Measurements from ENCODE around the gene GGACT.

GGACT gene

GRCh38 chr13:100514788-100515409 lies 73.7 kb downstream of the GGACT start:
- peak; percentile 13 to 65 (median 36) for DNase-seq (ENCODE audit: low read depth in 3 of 3, low spot score in 1 of 3)

GRCh38 chr13:100513987-100514670 lies 74.5 kb downstream of the GGACT start:
- DNase-seq (ENCODE audit: low read depth in 3 of 3, low spot score in 1 of 3): no peak

- no peak for DNase-seq (ENCODE audit: low read depth in 3 of 3, low spot score in 1 of 3)
Measured at GRCh38 chr13:100513171-100513570, 75.4 kb downstream of the GGACT start.

GRCh38 chr13:100512422-100512821 lies 76.2 kb downstream of the GGACT start:
- DNase-seq (ENCODE audit: low read depth in 3 of 3, low spot score in 1 of 3): no peak

GRCh38 chr13:100511466-100511865 lies 77.1 kb downstream of the GGACT start:
- DNase-seq (ENCODE audit: low read depth in 3 of 3, low spot score in 1 of 3): no peak

GRCh38 chr13:100510208-100510957 lies 78.2 kb downstream of the GGACT start:
- no peak for DNase-seq (ENCODE audit: low read depth in 3 of 3, low spot score in 1 of 3)

- DNase-seq (ENCODE audit: low read depth in 3 of 3, low spot score in 1 of 3): no peak
Measured at GRCh38 chr13:100508996-100509395, 79.6 kb downstream of the GGACT start.

GRCh38 chr13:100508455-100508854 lies 80.1 kb downstream of the GGACT start:
- DNase-seq (ENCODE audit: low read depth in 3 of 3, low spot score in 1 of 3): no peak

GRCh38 chr13:100506600-100507422 lies 81.8 kb downstream of the GGACT start:
- no peak for DNase-seq (ENCODE audit: low read depth in 3 of 3, low spot score in 1 of 3)

- DNase-seq (ENCODE audit: low read depth in 3 of 3, low spot score in 1 of 3): peak in 1 of 3 donors; percentile 20
Measured at GRCh38 chr13:100506154-100506553, 82.4 kb downstream of the GGACT start.

- no peak for DNase-seq (ENCODE audit: low read depth in 3 of 3, low spot score in 1 of 3)
Measured at GRCh38 chr13:100503622-100504021, 85.0 kb downstream of the GGACT start.

GRCh38 chr13:100502446-100502845 lies 86.1 kb downstream of the GGACT start:
- no peak for DNase-seq (ENCODE audit: low read depth in 3 of 3, low spot score in 1 of 3)

GRCh38 chr13:100497389-100497788 lies 91.2 kb downstream of the GGACT start:
- DNase-seq (ENCODE audit: low read depth in 3 of 3, low spot score in 1 of 3): no peak

GRCh38 chr13:100495455-100495854 lies 93.1 kb downstream of the GGACT start:
- DNase-seq (ENCODE audit: low read depth in 3 of 3, low spot score in 1 of 3): no peak

- DNase-seq (ENCODE audit: low read depth in 3 of 3, low spot score in 1 of 3): no peak
Measured at GRCh38 chr13:100493418-100493817, 95.2 kb downstream of the GGACT start.

GRCh38 chr13:100491164-100491842 lies 97.3 kb downstream of the GGACT start:
- DNase-seq (ENCODE audit: low read depth in 3 of 3, low spot score in 1 of 3): no peak

GRCh38 chr13:100490692-100491091 lies 97.9 kb downstream of the GGACT start:
- no peak for DNase-seq (ENCODE audit: low read depth in 3 of 3, low spot score in 1 of 3)

GRCh38 chr13:100485265-100485664 lies 103.3 kb downstream of the GGACT start:
- DNase-seq (ENCODE audit: low read depth in 3 of 3, low spot score in 1 of 3): no peak

GRCh38 chr13:100484702-100485101 lies 103.9 kb downstream of the GGACT start:
- DNase-seq (ENCODE audit: low read depth in 3 of 3, low spot score in 1 of 3): no peak

- no peak for DNase-seq (ENCODE audit: low read depth in 3 of 3, low spot score in 1 of 3)
Measured at GRCh38 chr13:100483841-100484381, 104.7 kb downstream of the GGACT start.

All from stimulated activated CD4-positive, alpha-beta T cell treated with anti-CD3 and anti-CD28 coated beads, TNF-alpha, amount 100 ng/mL, for 1 hour (primary cell).